GM12878 (cell line): ENCODE data around the gene LSAMP. TPM values are rescaled to one million over a fixed set of nuclear protein-coding genes. Genes with fewer than 3 reads are reported as not detected.
A peak's percentile ranks its signal among the peaks of the same experiment; 100 is the strongest.

Source experiments
- ATAC-seq: fragments of 200-7000 bp; cut with Tn5 transposase; 3 replicates; pipeline ENCODE4 v1.9.1; 2020; ENCODE audit warnings: mild to moderate bottlenecking, moderate library complexity
- BruUV-seq: library from RNA; stranded (reverse); fragments of 400-500 nt; replicated peaks from 2 replicates; lab custom pipeline; 2021; lab: Mats Ljungman, UMichigan
- CTCF ChIA-PET: fragments of 300-600 bp; sonication (Branson Sonifier 250); formaldehyde crosslinking; extraction: SDS; loops from one replicate; lab custom pipeline; 2021; ENCODE audit warnings: inconsistent platforms; lab: Yijun Ruan, JAX
- POLR2A ChIA-PET: fragments of 350-600 bp; formaldehyde crosslinking; extraction: SDS; loops from one replicate; lab custom pipeline; 2021; ENCODE audit warnings: inconsistent platforms; lab: Charles Lee
- RAD21 ChIA-PET: fragments of 300-600 bp; sonication (Branson Sonifier 250); formaldehyde crosslinking; loops from one replicate; lab custom pipeline; 2023; ENCODE audit warnings: antibody characterized with exemption; ENCODE audit not compliant: unreplicated experiment; lab: Charles Lee
- SMC1A ChIA-PET: fragments of 300-600 bp; sonication (Branson Sonifier 250); formaldehyde crosslinking; loops from one replicate; lab custom pipeline; 2023; ENCODE audit not compliant: unreplicated experiment, uncharacterized antibody; lab: Charles Lee
- DNase-seq: peaks from one replicate; pipeline ENCODE4 v3.0.0-alpha.2; 2011; ENCODE audit warnings: low read depth, low spot score
- FAIRE-seq: peaks from 3 replicates; lab custom pipeline; 2011; peaks lifted over from hg19 to GRCh38; lab: Jason Lieb, UNC
- H2AFZ ChIP-seq: 2 replicates; pipeline ENCODE4 v1.6.0; 2011; ENCODE audit warnings: low read depth, low read length, control low read depth; ENCODE audit not compliant: control insufficient read depth
- H3K27ac ChIP-seq: 2 replicates; pipeline ENCODE4 v1.5.1; 2011; ENCODE audit warnings: control low read depth; ENCODE audit not compliant: control insufficient read depth, insufficient read depth
- H3K27me3 ChIP-seq, 2 experiments: replicated peaks in 1 of 2; 2 replicates each; pipeline versions ENCODE4 v1.6.0 to v1.6.1; 2011; ENCODE audit warnings: low read length in 1 of 2; ENCODE audit not compliant: control insufficient read depth in 2 of 2, insufficient read depth in 2 of 2
- H3K36me3 ChIP-seq, 2 experiments: 2 replicates each; pipeline ENCODE4 v1.5.1; 2011; ENCODE audit warnings: low read length in 1 of 2; ENCODE audit not compliant: control insufficient read depth in 2 of 2, insufficient read depth in 2 of 2
- H3K4me1 ChIP-seq: 2 replicates; pipeline ENCODE4 v1.6.1; 2011; ENCODE audit warnings: mild to moderate bottlenecking, low read length, moderate library complexity, mixed read lengths; ENCODE audit not compliant: control insufficient read depth, insufficient read depth
- H3K4me2 ChIP-seq: 2 replicates; pipeline ENCODE4 v1.6.0; 2011; ENCODE audit warnings: control low read depth; ENCODE audit not compliant: control insufficient read depth, insufficient read depth
- H3K4me3 ChIP-seq: fragments of 200-600 bp; sonication (generic); 2 replicates; pipeline ENCODE4 v1.5.1; 2016
- H3K79me2 ChIP-seq: 2 replicates; pipeline ENCODE4 v1.6.0; 2011; ENCODE audit warnings: low read length; ENCODE audit not compliant: control insufficient read depth, insufficient read depth
- H3K9ac ChIP-seq: 2 replicates; pipeline ENCODE4 v1.8.0; 2011; ENCODE audit warnings: low read length, control low read depth, mixed read lengths; ENCODE audit not compliant: control insufficient read depth, insufficient read depth
- H3K9me3 ChIP-seq: replicated peaks from 3 replicates; pipeline ENCODE4 v1.5.1; 2011; ENCODE audit warnings: mild to moderate bottlenecking, low read length; ENCODE audit not compliant: control insufficient read depth, insufficient read depth
- H4K20me1 ChIP-seq: 2 replicates; pipeline ENCODE4 v1.6.0; 2011; ENCODE audit not compliant: control insufficient read depth, insufficient read depth
- BRCA1 ChIP-seq: IDR thresholded peaks from 2 replicates; pipeline ENCODE4 v1.6.1; 2011; ENCODE audit warnings: low read depth, low read length, improper control_type of control experiment
- IKZF2 ChIP-seq, 2 experiments: fragments of 450-650 bp; IDR thresholded peaks; 2 replicates each; pipeline ENCODE4 v1.6.1; 2017; ENCODE audit warnings: mild to moderate bottlenecking in 2 of 2, moderate library complexity in 2 of 2
- JUNB ChIP-seq: IDR thresholded peaks from 2 replicates; pipeline ENCODE4 v1.6.1; 2016; ENCODE audit warnings: antibody characterized with exemption, mild to moderate bottlenecking
- MXI1 ChIP-seq: fragments of 150-350 bp; IDR thresholded peaks from 2 replicates; pipeline ENCODE4 v1.6.1; 2011; ENCODE audit warnings: low read depth, mild to moderate bottlenecking, inconsistent platforms, low read length, improper control_type of control experiment
- NFIC ChIP-seq: IDR thresholded peaks from 2 replicates; pipeline ENCODE4 v1.6.1; 2012; ENCODE audit warnings: low read depth, mild to moderate bottlenecking, inconsistent platforms, low read length, moderate library complexity
- RUNX3 ChIP-seq: IDR thresholded peaks from 2 replicates; pipeline ENCODE4 v1.6.1; 2012; ENCODE audit warnings: low read length, inconsistent platforms
- SUZ12 ChIP-seq: fragments of 200-600 bp; sonication (generic); IDR thresholded peaks from one replicate; pipeline ENCODE4 v1.6.1; 2018; ENCODE audit warnings: antibody characterized with exemption, mild to moderate bottlenecking; ENCODE audit not compliant: unreplicated experiment
- TCF3 ChIP-seq: IDR thresholded peaks from 2 replicates; pipeline ENCODE4 v1.6.1; 2012; ENCODE audit warnings: low read depth, mild to moderate bottlenecking, low read length, borderline replicate concordance; ENCODE audit not compliant: insufficient read depth
- TCF7 ChIP-seq: IDR thresholded peaks from 2 replicates; pipeline ENCODE4 v1.6.1; 2014; ENCODE audit warnings: antibody characterized with exemption, borderline replicate concordance
- ZNF207 ChIP-seq: fragments of 450-650 bp; IDR thresholded peaks from 2 replicates; pipeline ENCODE4 v1.6.1; 2014; ENCODE audit warnings: antibody characterized with exemption, mild to moderate bottlenecking, borderline replicate concordance
- WGBS: methylation state at CpG from one replicate; pipeline ENCODE4 v1.1.6; 2016; ENCODE audit warnings: low lambda C conversion rate; ENCODE audit not compliant: insufficient replicate concordance, insufficient coverage; ENCODE audit errors: missing lambda C conversion rate; 5-methylcytosine and 5-hydroxymethylcytosine counted together
- in situ Hi-C: fragments of 300-500 bp; cut with MboI; formaldehyde crosslinking; loops from 9 replicates; pipeline ENCODE4 v1.14.3; 2018; ENCODE audit warnings: mixed read lengths
- intact Hi-C: fragments of 100-400 bp; cut with micrococcal nuclease; formaldehyde crosslinking; loops from one replicate; pipeline ENCODE4 v1.14.2; 2022; ENCODE audit not compliant: unreplicated experiment
- polyA plus RNA-seq, 11 experiments: library from polyadenylated mRNA; depleted of rRNA in 4 of 11; unstranded in 6 of 11; stranded (reverse) in 5 of 11; fragments of >200 nt; fragmentation: Nextera tagmentation in 4 of 11; fragmentation: Illumina TruSeq in 1 of 11; extraction: Ambion mirVana in 4 of 11; extraction: Trizol in 1 of 11; gene quantifications; 1 replicate in 1 of 11; 2 replicates in 10 of 11; pipeline versions ENCODE4 v1.2.1 to v1.2.3, GENCODE V29; 2011 to 2016; ENCODE audit warnings: inconsistent platforms in 2 of 11, missing spikeins in 2 of 11, low read depth in 1 of 11
- total RNA-seq, 4 experiments: library from RNA; depleted of rRNA in 3 of 4; stranded (reverse); fragments of >200 nt in 3 of 4; fragmentation: Illumina TruSeq in 1 of 4; extraction: Trizol in 1 of 4; gene quantifications; 2 replicates each; pipeline versions ENCODE4 v1.2.1 to v1.2.3, GENCODE V29; 2013 to 2021
- TF ChIP-seq, protein P1 (sequence below): IDR thresholded peaks from 2 replicates; pipeline ENCODE4 v1.6.1; 2012; ENCODE audit warnings: low read length, inconsistent platforms

Gene LSAMP
- total and polyA plus RNA-seq, 10 of the 15 experiments (the other 5 are each of a cell fraction or from before 2014, with no cell fraction given), result 2.0 to 12.7 (median 6.5) TPM

DNA sequence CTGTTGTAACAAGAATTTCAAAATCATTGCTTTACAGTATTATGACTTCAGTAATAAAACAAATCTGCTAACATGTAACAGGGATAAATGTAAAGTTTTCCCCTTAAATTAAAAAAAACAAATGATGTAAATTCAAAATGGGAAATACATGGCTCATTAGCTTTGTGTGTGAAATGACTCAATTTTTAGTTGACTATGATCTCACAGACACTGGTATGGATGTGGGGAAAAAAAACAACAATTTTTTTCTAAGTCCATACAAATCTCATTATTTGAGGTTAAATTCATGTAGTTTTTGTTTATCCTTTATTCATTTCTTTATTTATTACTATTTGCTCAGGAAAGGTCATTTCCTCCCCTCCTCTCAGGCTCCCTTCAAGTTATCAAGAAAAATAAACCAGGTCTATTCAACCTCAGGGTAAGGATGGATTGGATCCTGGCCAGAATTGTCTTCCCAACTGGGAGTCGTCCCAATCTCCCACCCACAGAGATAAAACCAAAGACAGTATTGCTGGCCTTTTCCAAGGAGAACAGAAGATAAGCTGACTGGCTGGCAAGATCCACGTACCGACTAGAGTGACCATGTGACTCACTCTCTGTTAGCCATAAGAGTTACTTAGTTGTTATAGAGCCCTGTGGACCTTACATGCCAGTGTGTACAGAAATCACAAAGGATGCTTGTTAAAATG, 448.7 kb downstream of the LSAMP start:
- H3K27ac ChIP-seq, result no peak overlapping the region
- H3K9me3 ChIP-seq, result no peaks in the 10 kb centered on the region
- peak; percentile 81 for TF ChIP-seq JUNB
- TF ChIP-seq MXI1, result no peak
- TF ChIP-seq, protein P1, sequence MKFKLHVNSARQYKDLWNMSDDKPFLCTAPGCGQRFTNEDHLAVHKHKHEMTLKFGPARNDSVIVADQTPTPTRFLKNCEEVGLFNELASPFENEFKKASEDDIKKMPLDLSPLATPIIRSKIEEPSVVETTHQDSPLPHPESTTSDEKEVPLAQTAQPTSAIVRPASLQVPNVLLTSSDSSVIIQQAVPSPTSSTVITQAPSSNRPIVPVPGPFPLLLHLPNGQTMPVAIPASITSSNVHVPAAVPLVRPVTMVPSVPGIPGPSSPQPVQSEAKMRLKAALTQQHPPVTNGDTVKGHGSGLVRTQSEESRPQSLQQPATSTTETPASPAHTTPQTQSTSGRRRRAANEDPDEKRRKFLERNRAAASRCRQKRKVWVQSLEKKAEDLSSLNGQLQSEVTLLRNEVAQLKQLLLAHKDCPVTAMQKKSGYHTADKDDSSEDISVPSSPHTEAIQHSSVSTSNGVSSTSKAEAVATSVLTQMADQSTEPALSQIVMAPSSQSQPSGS, result peak; percentile 51; the same call in 1 of the 2 replicates
- peak; percentile 66; the same call in 1 of the 2 replicates for TF ChIP-seq NFIC
- no peak for TF ChIP-seq IKZF2 (IDR thresholded peaks at IDR 0.05)
- TF ChIP-seq TCF3, result no peak
- TF ChIP-seq ZNF207, result no peak
- no peak for TF ChIP-seq TCF7
- TF ChIP-seq RUNX3, result peak; percentile 17; the same call in 1 of the 2 replicates
- TF ChIP-seq BRCA1, result no peak
- TF ChIP-seq SUZ12, result no peak
- TF ChIP-seq, all 136 proteins: peak for 4
- DNase-seq, result no peak
- no peaks in the 10 kb centered on the region for H3K27me3 ChIP-seq
- RAD21 ChIA-PET, result no interaction called here
- 18% methylated on average over 3 of the region's 3 CpGs for WGBS
- H2AFZ ChIP-seq, result no peak overlapping the region
- no peak overlapping the region for H3K4me2 ChIP-seq
- ATAC-seq, result no peak
- H3K9ac ChIP-seq, result no peak overlapping the region
- no peak for FAIRE-seq
- no peaks in the 10 kb centered on the region for H4K20me1 ChIP-seq
- in situ Hi-C loops, result no loop called here
- SMC1A ChIA-PET, result interaction anchor here (5.7 kb wide), 1 partner anchor 9 kb away, joined by 41 read pairs; no protein-coding TSS in a partner anchor
- CTCF ChIA-PET, result interaction anchor here (4.3 kb wide), 1 partner anchor 10 kb away, joined by 17 read pairs; no protein-coding TSS in a partner anchor
- no TSS peak for BruUV-seq
- POLR2A ChIA-PET, result no interaction called here
- no peaks in the 10 kb centered on the region for H3K79me2 ChIP-seq
- intact Hi-C loops, result no loop called here
- peaks cover 13% of the 10 kb centered on the region; the same call in 1 of the 2 replicates for H3K4me1 ChIP-seq
- H3K36me3 ChIP-seq, result no peaks in the 10 kb centered on the region
- H3K4me3 ChIP-seq, result no peak overlapping the region
